ENCODE measurements around the gene NME4.

GRCh38 chr16:426906-427249 lies 29.9 kb downstream of the NME4 start:
- TF ChIP-seq CTCF (conservative IDR thresholded peaks at IDR 0.05 in 1 of 2, IDR thresholded peaks at IDR 0.05 in 1 of 2; ENCODE audit: extremely low read depth in 1 of 2, insufficient read depth in 1 of 2, low read depth in 1 of 2, low read length in 2 of 2) (no peak), EZH2 (IDR thresholded peaks at IDR 0.05; ENCODE audit: borderline replicate concordance, low read length) (no peak)

All from mammary epithelial cell (primary cell).